GM18505 (cell line): ENCODE results near the gene NOS2.
"Not testable (repeated sequence)": the region's sequence is repeated elsewhere in the genome, so short reads cannot be mapped to it uniquely, and the experiment has no call there.

Experiments used
- ATAC-seq: cut with Tn5 transposase; IDR thresholded peaks from one replicate; pipeline ENCODE4 v1.9.1; 2021; ENCODE audit not compliant: unreplicated experiment
- POLR2A ChIP-seq: IDR thresholded peaks from 4 replicates; pipeline ENCODE4 v1.6.1; 2011; ENCODE audit warnings: borderline replicate concordance; ENCODE audit not compliant: insufficient read depth, insufficient read length; ENCODE audit errors: extremely low read depth

NOS2 gene

GRCh38 chr17:27800522-27800921 is at the start of gene NOS2:
NOS2 (minus strand) TSS chr17:27800529; CDS start chr17:27798809, 1,720 bp downstream.
- no peak for ATAC-seq
- TF ChIP-seq POLR2A: no peak

- no peak for ATAC-seq
- no peak for TF ChIP-seq POLR2A
Measured at GRCh38 chr17:27849474-27850185, 49.3 kb upstream of the NOS2 start.

GRCh38 chr17:27848931-27849330 is 48.6 kb upstream of the NOS2 start:
- no peak for TF ChIP-seq POLR2A
- ATAC-seq: no peak

- ATAC-seq: not testable (repeated sequence)
Measured at GRCh38 chr17:27846808-27847307, 46.5 kb upstream of the NOS2 start.

GRCh38 chr17:27846042-27846655 is 45.8 kb upstream of the NOS2 start:
- no peak for ATAC-seq
- no peak for TF ChIP-seq POLR2A

GRCh38 chr17:27845264-27846041 is 45.1 kb upstream of the NOS2 start:
- no peak for TF ChIP-seq POLR2A
- ATAC-seq: no peak

- no peak for ATAC-seq
- no peak for TF ChIP-seq POLR2A
Measured at GRCh38 chr17:27840688-27841087, 40.4 kb upstream of the NOS2 start.

- not testable (repeated sequence) for ATAC-seq
Measured at GRCh38 chr17:27840406-27840678, 40.0 kb upstream of the NOS2 start.

GRCh38 chr17:27839571-27840405 is 39.5 kb upstream of the NOS2 start:
- not testable (repeated sequence) for ATAC-seq

GRCh38 chr17:27838607-27839006 is 38.3 kb upstream of the NOS2 start:
- not testable (repeated sequence) for ATAC-seq

- not testable (repeated sequence) for ATAC-seq
Measured at GRCh38 chr17:27837769-27838168, 37.4 kb upstream of the NOS2 start.

GRCh38 chr17:27836651-27837050 is 36.3 kb upstream of the NOS2 start:
- ATAC-seq: no peak
- TF ChIP-seq POLR2A: no peak

- TF ChIP-seq POLR2A: no peak
- no peak for ATAC-seq
Measured at GRCh38 chr17:27834571-27834970, 34.2 kb upstream of the NOS2 start.

GRCh38 chr17:27832831-27833230 is 32.5 kb upstream of the NOS2 start:
- no peak for TF ChIP-seq POLR2A
- ATAC-seq: no peak

GRCh38 chr17:27829888-27830287 is 29.6 kb upstream of the NOS2 start:
- not testable (repeated sequence) for ATAC-seq

- not testable (repeated sequence) for ATAC-seq
Measured at GRCh38 chr17:27829143-27829711, 28.9 kb upstream of the NOS2 start.
